Endodermal cell (in vitro differentiated cells): ENCODE results near the gene SEPTIN5. TPM values are rescaled to one million over a fixed set of nuclear protein-coding genes. Genes with fewer than 3 reads are reported as not detected.

Source experiments
- DNase-seq: peaks from one replicate; pipeline ENCODE4 v3.0.0-alpha.2; 2017
- H3K27ac ChIP-seq: 2 replicates; pipeline ENCODE4 v1.5.1; 2013; ENCODE audit warnings: mild to moderate bottlenecking, low read depth, low read length, moderate library complexity
- H3K27me3 ChIP-seq: 2 replicates; pipeline ENCODE4 v1.6.1; 2013; ENCODE audit warnings: mild to moderate bottlenecking, low read length, moderate library complexity; ENCODE audit not compliant: insufficient read depth, control insufficient read depth, poor library complexity, severe bottlenecking
- H3K36me3 ChIP-seq: 2 replicates; pipeline ENCODE4 v1.7.0; 2013; ENCODE audit warnings: mild to moderate bottlenecking, low read length, moderate library complexity; ENCODE audit not compliant: control insufficient read depth, insufficient read depth
- H3K4me1 ChIP-seq: one replicate; pipeline ENCODE4 v1.7.0; 2013; ENCODE audit warnings: low read length; ENCODE audit not compliant: control insufficient read depth, insufficient read depth
- H3K4me3 ChIP-seq: 2 replicates; pipeline ENCODE4 v1.5.1; 2013; ENCODE audit warnings: mild to moderate bottlenecking, low read length, moderate library complexity
- H3K9ac ChIP-seq: 2 replicates; pipeline ENCODE4 v1.6.1; 2013; ENCODE audit warnings: mild to moderate bottlenecking, low read length, moderate library complexity; ENCODE audit not compliant: poor library complexity, severe bottlenecking; ENCODE audit errors: extremely low read depth
- H3K9me3 ChIP-seq: 2 replicates; pipeline ENCODE4 v1.6.1; 2013; ENCODE audit warnings: mild to moderate bottlenecking, low read length, moderate library complexity; ENCODE audit not compliant: control insufficient read depth
- H3K27ac Mint-ChIP-seq: 2 replicates; pipeline ENCODE4 v1.8.0; 2020; ENCODE audit warnings: mixed read lengths
- H3K27me3 Mint-ChIP-seq: 2 replicates; pipeline ENCODE4 v1.8.0; 2021; ENCODE audit warnings: mild to moderate bottlenecking, mixed read lengths; ENCODE audit not compliant: insufficient read depth
- H3K36me3 Mint-ChIP-seq: 2 replicates; pipeline ENCODE4 v1.8.0; 2020; ENCODE audit warnings: low read depth, mixed read lengths
- H3K4me1 Mint-ChIP-seq: 2 replicates; pipeline ENCODE4 v1.8.0; 2020; ENCODE audit warnings: mixed read lengths
- H3K4me3 Mint-ChIP-seq: 2 replicates; pipeline ENCODE4 v1.8.0; 2020; ENCODE audit warnings: mild to moderate bottlenecking, moderate library complexity, mixed read lengths
- H3K9me3 Mint-ChIP-seq: 2 replicates; pipeline ENCODE4 v1.8.0; 2020; ENCODE audit warnings: mild to moderate bottlenecking, mixed read lengths
- CTCF ChIP-seq: fragments of 200-600 bp; sonication (generic); conservative IDR thresholded peaks from 2 replicates; pipeline ENCODE4 v1.5.0; 2021; ENCODE audit warnings: antibody characterized with exemption, mild to moderate bottlenecking
- whole genome bisulfite sequencing, 2 experiments: methylation state at CpG; one replicate each; pipeline versions ENCODE4 v1.1.5 to v1.1.7; 2013; ENCODE audit warnings: missing lambda C conversion rate in 2 of 2, mixed read lengths in 1 of 2; ENCODE audit not compliant: insufficient coverage in 1 of 2, insufficient read length in 1 of 2; 5-methylcytosine and 5-hydroxymethylcytosine counted together
- total RNA-seq, 2 donors: library from RNA; stranded (reverse); fragmentation: NEBNext Ultra II Directional in 1 of 2; extraction: Animal tissue kit (Norgen Biotek cat#: 25700) in 1 of 2; gene quantifications; 2 replicates in 1 of 2; 3 replicates in 1 of 2; pipeline ENCODE4 v1.2.1, GENCODE V29; 2021

Gene SEPTIN5
- total RNA-seq, 2 donors from 2014 or later: 9.8 to 20.0 TPM

GRCh38 chr22:19680911-19681862 is 33.1 kb upstream of the SEPTIN5 start:
- H3K9me3 Mint-ChIP-seq: peaks cover 5% of the 10 kb centered on the region

GRCh38 chr22:19681863-19682245 is 32.4 kb upstream of the SEPTIN5 start:
- no peaks in the 10 kb centered on the region for H3K4me1 Mint-ChIP-seq
- Histone ChIP-seq H3K4me3 (no peak overlapping the region), H3K27ac (no peak overlapping the region), H3K9me3 (no peaks in the 10 kb centered on the region), H3K4me1 (no peaks in the 10 kb centered on the region), H3K27me3 (no peaks in the 10 kb centered on the region), H3K9ac (no peak overlapping the region), H3K36me3 (no peaks in the 10 kb centered on the region)
- DNase-seq: peak; percentile 10
- H3K4me3 Mint-ChIP-seq: no peak overlapping the region
- WGBS, 2 experiments: 94 to 97% methylated on average over 5 to 6 of the region's 6 CpGs
- peaks cover 5% of the 10 kb centered on the region for H3K9me3 Mint-ChIP-seq
- no peak overlapping the region for H3K27ac Mint-ChIP-seq
- no peaks in the 10 kb centered on the region for H3K36me3 Mint-ChIP-seq
- TF ChIP-seq CTCF: no peak
- peaks cover 7% of the 10 kb centered on the region for H3K27me3 Mint-ChIP-seq

More at GRCh38 chr22:19680911-19681862, 33.1 kb upstream of the SEPTIN5 start:
- Mint-ChIP-seq H3K27ac (no peak overlapping the region), H3K27me3 (peaks cover 7% of the 10 kb centered on the region), H3K4me1 (no peaks in the 10 kb centered on the region), H3K36me3 (no peaks in the 10 kb centered on the region), H3K4me3 (no peak overlapping the region)
- Histone ChIP-seq H3K27me3 (no peaks in the 10 kb centered on the region), H3K9me3 (no peaks in the 10 kb centered on the region), H3K4me3 (no peak overlapping the region), H3K36me3 (no peaks in the 10 kb centered on the region), H3K27ac (no peak overlapping the region), H3K9ac (no peak overlapping the region), H3K4me1 (no peaks in the 10 kb centered on the region)
- WGBS, 2 experiments: 87 to 88% methylated on average over 7 to 11 of the region's 11 CpGs
- no peak for TF ChIP-seq CTCF
- no peak for DNase-seq

DNA sequence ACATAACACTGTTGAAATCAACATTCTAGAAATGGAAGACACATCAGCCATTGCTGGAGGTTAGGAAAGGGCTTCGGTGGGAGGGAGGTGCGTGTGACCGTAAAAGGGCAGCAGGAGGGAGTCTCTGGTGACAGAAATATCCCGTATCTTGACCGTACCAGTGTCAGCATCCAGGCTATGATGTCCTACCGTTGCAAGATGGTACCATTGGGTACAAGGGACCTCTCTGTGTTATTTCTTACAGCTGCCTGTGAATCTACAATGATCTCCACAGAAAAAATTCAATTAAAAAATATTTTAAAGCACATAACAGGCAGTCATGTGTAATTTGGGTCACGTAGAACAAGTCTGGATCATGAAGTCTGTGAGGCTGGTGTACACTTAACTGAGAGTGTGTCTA is 27.4 kb upstream of the SEPTIN5 start:
- Histone ChIP-seq H3K4me3 (no peak overlapping the region), H3K9ac (no peak overlapping the region), H3K36me3 (no peaks in the 10 kb centered on the region), H3K9me3 (no peaks in the 10 kb centered on the region), H3K27ac (no peak overlapping the region), H3K27me3 (no peaks in the 10 kb centered on the region), H3K4me1 (no peaks in the 10 kb centered on the region)
- Mint-ChIP-seq H3K27ac (no peak overlapping the region), H3K9me3 (peaks cover 5% of the 10 kb centered on the region), H3K36me3 (no peaks in the 10 kb centered on the region), H3K27me3 (peaks cover 10% of the 10 kb centered on the region), H3K4me3 (no peak overlapping the region), H3K4me1 (peaks cover 5% of the 10 kb centered on the region)
- peak; percentile 18 for DNase-seq
- TF ChIP-seq CTCF: no peak
- 88 to 93% methylated on average over 7 of the region's 7 CpGs for WGBS, 2 experiments
